ENCODE measurements around the gene PVALEF.
"Not testable (repeated sequence)": the region's sequence is repeated elsewhere in the genome, so short reads cannot be mapped to it uniquely, and the experiment has no call there.

PVALEF gene

DNA sequence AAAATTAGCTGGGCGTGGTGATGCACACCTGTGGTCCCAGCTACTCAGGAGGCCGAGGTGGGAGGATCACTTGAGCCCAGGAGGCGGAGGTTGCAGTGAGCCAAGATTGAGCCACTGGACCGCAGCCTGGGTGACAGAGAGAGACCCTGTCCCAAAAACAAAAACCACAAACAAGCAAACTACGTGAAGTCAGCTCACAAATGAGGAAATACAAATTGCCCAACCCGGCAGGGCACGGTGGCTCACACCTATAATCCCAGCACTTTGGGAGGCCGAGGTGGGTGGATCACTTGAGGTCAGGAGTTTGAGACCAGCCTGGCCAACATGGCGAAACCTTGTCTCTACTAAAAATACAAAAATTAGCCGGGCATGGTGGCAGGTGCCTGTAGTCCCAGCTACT lies 19.1 kb upstream of the PVALEF start:
- not testable (repeated sequence) for DNase-seq

DNA sequence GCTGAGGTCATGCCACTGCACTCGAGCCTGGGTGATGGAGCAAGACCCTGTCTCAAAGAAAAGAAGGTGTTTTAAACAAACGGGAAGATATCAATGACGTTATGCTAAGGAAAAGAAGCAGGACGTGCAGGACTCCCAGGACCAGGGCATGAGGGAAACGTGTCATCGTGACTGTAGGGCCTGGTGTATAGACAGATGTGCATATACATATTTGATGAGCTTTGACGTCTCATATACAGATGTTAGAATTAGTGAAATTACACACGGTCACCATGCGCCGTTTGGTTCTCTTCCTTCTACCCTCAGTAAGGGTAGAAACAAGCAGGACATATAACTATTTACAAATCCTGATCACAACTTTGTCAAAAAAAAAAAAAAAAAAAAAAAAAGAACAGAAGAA lies 17.6 kb upstream of the PVALEF start:
- DNase-seq = no peak

DNA sequence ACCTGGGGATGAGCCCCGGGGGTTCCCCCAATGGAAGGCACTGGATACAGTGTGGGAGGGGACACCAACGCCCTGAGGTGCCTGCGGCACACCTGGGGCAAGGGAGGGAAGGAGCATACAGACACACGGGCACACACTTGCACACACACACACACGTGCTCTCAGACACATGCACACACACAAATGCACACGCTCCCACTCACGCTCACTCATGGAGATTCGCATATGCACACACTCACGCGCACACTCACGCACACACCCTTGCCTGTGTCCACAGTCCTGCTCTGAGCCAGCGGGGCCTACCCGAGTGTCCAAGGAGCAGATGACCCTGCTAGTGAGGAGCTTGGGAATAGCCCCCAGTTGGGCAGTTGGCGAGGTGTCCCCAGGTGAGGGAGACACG lies 16.7 kb upstream of the PVALEF start:
- DNase-seq = no peak

DNA sequence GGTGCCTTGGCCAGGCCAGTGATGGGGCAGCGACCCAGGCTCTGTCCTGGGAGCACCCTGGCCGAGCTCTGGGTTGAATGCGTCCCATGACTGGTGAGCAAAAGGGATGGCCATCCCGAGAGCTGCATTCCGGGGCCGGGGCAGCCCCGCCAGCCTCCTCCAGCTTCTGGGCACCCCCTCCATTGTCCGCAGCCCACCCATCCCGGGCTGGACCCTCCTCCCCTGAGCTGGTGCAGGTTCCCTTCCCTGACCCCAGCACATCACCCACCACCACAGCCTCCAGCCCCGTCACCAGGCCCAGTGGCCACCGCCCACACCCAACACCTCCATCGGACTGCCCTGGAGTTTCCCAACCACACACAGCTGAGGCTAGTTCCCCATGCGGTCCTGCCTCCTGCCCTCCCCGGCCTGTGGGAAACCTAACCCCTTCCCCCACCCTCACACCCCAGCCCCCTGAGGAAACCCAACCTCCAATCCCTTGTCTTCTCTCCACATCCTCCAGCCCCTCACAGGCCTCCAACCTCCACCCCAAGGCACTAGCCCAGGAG lies 16.2 kb upstream of the PVALEF start:
- no peak for DNase-seq

DNA sequence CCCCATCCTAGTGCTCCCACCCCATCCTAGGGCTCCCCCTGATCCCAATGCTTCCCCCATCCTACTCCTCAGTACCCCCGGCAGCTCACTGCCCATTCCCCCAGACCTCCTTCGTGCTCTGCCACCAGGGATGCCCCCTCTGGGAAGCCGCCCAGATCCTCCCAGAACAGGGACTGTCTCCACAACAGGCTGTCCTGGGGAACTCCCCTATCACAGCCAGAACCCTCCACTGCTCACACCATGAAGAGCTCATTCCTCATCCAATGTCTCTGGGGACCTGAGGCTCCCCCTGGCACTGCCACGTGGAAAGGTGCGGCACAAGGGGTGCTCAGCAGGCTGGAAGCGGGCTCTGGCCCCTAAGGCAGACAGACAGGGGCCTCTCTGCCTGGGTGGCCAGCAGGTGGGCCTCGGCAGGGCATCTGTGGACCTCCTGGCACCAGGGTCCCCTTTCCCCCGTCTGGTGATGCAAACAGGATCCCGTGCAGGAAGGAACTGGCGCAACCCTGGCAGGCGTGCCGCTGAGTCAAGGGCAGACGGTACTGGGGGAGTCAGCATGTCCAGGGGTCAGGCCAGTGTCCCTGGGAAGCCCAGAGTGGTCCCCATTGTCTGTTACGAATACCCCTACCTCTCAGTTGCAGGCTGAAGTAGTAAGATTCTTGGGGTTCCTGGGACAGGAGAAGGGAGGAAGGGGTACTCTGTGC lies 14.8 kb upstream of the PVALEF start:
- no peak for DNase-seq

DNA sequence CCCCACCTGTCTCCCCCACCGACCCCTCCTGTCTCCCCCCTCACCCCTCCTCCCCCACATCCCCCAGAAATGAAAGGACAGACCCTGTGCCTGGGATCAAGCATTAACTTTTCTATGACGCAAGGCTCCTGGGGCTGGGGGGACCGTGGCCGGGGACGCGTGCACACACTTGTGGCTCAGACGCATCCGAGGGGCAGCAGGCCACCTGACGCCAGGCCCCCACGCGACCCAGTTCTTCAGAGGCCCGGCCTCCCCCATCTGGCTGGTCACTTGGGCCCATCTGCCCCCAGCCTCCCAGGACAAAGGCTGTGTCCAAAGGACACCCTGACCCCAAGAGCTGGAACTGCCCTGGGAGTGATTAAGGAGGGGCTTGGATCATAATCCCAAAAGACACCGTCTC lies 14.0 kb upstream of the PVALEF start:
- no peak for DNase-seq

DNA sequence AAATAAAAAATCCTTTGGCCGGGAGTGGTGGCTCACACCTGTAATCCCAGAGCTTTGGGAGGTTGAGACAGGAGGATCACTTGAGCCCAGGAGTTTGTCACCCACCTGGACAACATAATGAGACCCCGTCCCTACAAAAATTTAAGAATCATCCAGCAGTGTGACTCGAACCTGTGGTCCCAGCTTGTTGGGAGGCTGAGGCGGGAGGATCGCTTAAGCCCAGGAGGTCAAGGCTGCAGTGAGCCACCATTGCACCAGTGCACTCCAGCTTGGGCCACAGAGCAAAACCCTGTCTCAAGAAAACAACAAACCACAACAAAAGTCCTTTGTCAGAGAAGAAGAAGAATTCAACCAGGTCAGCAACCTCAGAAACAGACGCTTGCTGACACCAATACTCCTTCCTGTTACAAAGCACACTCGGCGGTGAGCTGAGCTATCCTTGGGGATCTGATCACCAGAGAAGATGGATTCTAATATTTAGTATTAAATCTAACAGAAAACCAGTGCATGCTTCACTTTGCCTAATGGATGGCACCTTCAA lies 12.9 kb upstream of the PVALEF start:
- no peak for DNase-seq

DNA sequence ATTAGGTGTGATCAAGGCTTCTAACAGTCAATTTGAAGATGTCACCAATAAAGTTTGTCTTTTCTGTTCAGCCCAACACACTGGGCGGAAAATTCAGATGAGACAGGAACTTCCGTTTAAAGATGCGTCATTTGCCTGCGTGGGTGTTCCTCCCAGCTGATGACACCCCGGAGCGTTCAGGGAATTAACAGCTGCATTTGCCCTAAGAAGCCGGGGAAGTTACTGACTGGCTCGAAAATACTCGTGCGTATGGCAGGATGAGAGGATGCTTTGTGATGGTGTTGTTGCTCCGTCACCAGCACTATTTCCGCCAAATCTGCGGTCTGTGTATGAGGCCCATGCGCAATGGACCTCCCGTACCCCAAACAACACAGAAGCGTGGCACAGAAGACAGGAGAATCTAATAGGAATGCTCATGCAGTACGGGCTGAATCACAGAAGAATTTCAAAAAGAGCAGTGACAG lies 11.9 kb upstream of the PVALEF start:
- DNase-seq = peak; percentile 67 to 85

DNA sequence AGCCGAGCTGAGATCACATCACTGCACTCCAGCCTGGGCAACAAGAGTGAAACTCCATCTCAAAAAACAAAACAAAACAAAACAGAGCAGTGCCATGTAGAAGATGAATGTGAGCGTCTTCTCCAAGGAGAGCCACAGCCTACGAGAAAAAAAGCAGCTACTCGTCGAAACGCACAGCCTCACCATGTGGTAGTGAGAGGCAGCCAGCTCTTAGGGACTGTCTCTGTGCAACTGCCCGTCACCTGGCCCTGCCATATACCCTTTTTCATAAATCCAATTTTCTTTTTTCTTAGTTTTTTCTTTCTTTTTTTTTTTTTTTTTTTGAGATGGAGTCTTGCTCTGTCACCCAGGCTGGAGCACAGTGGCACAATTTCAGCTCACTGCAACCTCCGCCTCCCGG lies 11.3 kb upstream of the PVALEF start:
- DNase-seq = not testable (repeated sequence)

DNA sequence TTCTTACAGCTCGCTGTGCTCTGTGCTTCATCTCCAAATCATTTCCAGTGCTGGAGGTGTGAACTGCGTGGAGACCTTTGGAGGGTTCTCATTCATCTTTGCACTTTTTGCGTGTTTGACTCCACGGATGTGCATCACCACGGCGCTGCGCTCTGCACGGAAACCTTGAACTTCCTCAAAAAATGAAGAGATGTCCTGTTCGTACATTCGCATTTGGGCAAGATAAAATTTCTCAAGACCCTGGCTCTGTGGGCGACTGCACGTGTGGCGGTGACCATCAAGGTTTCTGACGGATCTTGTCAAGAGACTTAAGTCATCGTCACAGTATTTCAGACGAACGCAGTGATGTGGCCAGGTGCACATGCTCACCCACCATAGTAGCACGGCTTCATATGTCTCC lies 10.3 kb upstream of the PVALEF start:
- no peak for DNase-seq

DNA sequence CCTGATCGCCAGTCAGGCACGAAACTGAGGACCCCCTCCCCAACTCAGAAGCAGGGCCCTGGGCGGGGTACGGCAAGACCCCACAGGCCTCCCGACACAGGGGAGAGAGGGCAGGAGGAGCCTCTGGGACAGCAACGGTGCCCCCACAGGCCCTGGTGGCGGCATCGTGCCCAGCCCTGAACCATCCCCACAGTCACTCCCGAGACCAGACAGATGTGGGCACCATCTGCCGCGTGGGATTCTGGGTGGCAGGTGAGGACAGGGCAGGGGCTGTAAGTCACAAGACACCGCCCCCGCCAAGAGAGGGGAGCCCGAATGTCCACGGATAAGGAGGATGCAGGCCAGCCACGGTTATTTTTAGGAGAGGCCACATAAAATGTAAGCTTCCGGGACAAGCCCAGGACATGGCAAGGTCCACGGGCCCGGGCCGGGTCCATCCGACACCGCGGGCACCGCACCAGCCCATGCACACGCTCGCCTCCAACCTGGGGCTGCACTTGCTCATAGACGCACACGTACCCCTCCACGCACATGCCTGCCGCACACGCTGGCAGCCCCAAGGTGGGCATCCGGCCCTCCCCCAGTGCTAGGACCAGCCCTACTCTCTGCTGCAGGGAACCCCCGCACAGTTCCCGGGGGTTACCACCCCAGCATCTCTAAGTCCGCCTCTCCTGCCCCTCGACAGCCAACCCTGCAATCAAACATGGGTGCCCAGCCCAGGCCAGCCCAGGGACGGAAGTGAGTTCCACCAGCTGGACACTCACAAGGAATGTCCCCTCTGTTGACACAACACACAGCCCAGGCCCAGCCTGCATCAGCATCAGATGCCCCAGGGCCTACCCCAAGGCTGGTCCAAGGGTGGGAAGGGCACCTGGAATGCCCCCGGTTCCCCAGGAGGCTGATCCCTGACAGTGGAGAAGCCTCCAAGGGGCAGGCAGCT lies 8.2 kb upstream of the PVALEF start:
- DNase-seq = no peak

DNA sequence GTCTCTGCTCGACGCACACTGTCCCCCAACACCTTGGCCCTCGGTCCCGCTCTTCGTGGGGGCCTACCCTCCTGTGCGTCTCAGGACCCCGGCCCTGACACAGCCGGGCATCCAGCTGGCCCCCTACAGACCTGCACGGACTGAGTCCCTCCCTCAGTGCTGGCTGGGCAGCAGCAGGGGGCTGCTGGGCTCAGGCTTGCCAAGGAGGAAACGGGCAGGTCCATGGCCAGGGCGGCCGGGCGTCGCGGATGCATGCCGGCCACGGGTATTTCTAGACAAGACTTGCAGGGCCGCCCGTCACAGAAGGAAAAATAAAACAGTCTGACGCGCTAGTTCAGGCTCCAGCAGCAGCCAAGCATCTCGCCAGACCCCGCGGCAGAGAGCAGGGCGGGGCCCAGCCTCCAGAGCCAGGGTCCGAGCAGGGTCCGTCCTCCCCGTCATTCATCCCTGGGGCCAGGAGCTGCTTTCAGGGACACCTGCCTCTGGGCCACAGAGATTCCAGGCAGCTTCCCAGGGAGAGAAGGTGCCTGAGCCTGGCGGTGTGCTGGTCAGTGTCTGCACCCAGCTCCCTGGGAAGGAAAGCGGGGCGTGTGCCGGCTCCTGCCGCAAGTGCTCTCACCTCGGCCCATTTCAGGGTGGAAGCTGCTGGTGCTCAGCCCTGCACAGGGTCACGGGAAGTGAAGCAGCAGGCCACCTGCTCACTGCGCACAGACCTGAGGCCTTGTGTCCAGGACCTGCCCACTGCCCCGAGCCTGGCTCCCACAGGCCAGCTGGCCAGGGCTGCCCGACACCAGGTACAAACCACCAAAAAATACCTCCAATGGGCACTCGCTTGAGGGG lies 7.2 kb upstream of the PVALEF start:
- no peak for DNase-seq

DNA sequence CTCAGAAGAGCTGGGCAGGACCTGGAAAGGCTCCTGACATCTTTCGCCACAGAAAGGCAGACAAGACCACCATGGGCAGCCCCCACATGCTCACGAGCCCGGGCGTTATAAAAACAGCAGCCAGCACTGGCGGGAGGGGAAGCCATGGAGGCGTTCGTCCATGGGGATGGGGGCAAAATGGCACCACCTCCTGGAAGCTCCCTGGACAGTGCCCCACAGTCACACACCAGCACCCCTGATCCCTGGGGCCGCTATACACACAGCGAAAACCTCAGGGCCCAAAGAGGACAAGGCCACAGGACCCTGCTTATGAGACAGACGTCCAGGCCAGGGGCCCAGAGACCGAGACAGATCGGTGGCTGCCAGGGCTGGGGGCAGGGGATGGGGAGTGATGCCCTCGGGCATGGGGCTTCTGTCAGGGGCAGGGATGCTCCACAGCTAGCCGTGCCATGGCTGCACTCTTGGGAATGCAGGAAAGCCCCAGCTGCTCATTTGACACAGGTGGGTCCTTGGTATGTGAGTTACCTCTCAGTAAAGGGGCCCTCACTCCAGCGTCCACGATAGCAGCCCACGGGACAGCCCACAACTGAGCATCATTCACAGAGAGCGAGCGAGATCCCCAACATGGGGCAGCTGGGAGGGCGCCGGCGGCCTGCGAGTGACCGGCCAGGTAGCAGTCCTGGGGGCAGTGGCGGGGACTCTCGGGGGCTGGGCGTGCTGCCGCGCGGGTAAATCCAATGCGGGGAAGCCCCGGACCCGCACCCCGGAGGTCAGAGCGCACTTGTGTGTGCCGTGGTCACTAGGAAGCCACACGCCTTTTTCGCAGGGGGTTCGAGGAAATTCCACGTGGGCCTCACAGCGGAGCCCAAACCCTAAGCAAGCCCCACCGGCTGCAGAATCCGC lies 6.4 kb upstream of the PVALEF start:
- no peak for DNase-seq

DNA sequence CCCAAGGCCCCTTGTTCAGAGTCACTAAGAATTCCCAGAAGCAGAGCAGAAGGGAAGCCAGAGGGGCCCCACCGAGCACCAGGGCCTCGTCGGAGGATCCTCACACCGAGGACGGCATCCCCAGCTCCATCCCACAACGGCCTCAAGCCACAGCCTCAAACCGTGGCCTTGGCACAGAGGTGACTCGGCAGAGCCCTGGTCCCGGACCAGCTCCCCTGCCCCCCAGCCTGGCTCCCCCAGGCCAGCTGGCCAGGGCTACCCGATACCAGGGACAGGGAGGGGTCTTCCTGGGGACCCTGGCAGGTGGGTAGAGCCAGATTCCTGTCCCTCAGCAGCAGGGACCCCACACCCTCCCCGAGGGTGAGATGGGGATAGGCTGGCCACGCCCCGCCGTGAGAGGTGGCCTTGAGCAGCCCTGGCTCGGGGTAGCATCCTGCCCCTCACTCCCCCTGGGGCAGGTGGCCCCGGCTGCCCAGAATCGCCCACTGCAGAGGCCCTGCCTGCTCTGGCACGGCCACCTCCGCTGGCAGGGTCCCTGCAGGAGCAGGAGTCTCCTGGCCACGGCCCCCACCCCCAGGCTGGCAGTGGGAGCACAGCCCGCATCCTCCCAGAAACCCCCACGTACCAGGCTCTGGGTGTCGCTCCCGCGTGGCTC lies 5.6 kb upstream of the PVALEF start:
- DNase-seq = no peak

DNA sequence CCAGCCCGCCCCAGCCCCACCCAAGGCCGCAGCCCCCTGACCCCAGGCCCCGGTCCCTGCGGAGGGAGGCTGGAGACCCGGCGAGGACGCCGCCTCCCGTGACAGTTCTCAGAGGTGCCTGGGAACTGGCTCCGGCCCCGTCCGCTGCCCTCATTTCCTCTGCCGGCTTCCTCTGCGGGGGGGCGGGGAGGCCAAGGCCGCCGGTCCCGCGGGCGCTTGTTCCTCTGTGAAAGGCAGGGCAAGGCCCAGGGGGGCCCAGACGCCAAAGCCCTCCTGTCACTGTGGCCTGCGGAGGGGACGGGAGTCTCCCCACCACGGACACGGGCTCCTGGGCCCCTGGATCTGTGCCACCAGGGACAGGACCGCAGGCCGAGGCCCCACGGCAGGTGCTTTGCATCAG lies 5.0 kb upstream of the PVALEF start:
- DNase-seq = peak in 1 of 2 donors; percentile 26

DNA sequence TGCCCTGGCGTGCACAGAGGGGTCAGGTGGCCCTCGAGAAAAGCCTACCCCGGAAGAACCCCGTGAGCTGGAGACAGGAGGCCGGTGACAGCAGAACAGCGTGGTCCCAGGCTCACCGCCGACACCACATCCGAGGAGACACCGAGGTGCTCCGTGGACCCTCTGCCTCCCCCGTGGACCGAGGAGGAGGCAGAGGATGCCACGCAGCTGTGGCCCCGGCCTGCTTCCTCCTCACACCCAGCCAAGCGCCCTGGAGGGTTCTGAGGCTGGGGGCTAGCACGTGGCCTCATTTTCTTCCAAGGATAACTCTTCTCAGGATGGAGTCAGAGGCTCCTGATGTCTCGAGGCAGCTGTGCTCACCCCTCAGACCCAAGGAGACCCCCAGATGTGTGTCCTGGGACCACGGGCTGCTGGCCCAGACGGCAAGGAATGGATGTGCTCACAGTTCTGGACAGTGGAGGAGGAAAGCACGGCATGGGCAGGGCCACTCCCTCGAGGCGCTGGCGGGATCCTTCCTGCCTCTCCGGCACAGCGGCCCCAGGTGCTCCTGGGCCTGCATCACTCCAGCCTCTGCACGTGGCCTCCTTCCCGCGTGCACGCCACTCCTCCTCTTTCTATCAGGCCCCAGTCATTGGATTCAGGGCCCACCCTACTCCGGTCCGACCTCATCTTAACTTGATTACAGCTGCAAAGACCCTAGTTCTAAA lies 4.4 kb upstream of the PVALEF start:
- DNase-seq = no peak

DNA sequence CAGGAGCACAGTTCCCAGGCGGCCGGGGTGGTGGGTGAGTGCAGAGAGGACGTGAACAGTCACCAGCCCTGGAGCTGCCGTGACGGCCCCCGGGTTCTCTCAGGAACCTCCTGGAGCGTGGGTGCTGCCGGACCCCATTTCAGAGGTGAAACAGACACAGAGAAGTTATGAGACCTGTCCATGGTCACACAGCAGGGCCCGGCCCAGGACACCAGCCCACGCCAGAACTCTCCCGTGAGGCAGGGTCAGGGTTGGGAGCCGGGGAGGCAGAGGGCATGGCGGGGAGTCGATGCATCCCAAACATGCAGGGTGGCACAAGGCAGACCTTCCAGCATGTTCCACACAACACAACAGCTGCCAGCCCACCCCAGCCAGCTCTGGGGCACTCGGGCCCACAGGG lies 3.8 kb upstream of the PVALEF start:
- DNase-seq = no peak

DNA sequence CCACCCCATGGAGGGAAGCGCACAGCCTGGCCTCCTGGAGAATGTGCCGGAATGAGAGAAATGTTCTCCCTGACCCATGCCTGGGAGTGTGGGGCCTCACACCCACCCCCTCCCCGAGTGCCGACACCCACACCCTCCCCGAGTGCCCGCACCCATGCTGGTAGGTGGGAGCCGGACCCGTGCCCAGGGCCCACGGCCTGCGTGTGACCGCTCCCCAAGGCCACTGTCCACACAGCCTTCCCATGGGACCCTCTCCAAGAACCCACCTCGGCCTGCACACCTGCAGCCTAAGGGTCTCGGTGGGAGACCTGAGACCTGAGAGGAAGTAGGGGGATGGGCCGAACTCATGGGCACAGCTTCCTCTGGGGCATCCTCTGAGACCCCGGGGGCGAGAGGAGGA lies 3.3 kb upstream of the PVALEF start:
- DNase-seq = no peak

DNA sequence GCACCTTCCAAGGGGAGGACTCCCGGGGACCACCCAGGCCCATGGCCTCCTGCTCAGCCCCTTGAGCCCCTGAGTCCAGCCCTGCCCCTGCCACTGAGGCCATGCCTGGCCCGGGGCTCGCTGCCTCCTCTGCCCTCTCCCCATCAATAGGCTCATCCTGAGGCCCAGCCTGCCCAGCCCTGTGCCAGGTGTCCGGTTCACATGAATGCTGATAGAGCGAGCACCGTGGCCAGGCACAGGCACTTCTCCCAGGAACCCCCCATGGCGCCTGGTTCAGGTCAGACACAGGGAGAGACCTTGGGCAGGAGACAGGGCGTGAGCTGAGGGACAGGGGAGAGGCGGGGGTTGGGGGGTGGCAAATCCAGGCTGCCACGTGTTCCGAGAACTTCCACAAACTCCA lies 2.8 kb upstream of the PVALEF start:
- DNase-seq = no peak

DNA sequence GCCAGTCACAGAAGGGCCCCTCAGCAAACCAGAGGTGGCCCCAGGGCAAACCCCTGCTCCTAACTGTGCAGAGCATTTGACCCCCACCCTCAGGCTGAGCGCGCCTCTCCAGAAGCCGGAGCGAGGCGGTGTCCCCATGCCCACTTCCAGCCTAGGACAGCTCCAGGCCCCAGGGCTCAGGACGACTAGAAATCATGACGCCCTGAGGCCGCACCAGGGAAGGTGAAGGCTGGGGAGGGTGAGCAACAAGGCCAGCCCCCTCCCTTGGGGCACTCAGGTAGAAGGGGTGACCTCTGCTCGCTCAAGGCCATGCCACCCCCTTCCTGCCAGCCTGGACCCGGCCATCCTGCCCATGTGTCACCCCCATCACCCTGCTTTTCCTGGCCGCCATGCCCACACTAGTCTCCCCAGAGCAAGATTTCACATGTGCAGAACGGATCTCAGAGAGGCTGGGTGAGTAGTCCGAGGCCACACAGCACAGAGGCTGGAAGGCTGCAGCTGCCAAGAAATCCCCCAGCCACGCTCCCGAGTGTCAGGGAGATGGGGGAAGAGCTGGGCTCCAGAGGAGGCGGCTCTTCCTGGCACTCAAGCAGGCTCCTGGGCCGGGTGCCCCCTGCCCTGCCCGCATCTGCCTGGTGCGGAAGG lies 2.1 kb upstream of the PVALEF start:
- DNase-seq = no peak
